ENCODE measurements around the gene TBCC.
"Not testable (repeated sequence)": the region's sequence is repeated elsewhere in the genome, so short reads cannot be mapped to it uniquely, and the experiment has no call there.

Gene TBCC

GRCh38 chr6:42774821-42775487, 29.1 kb upstream of the TBCC start:
- peak; percentile 83 for TF ChIP-seq SPI1 (IDR thresholded peaks at IDR 0.05; ENCODE audit: low read depth, low read length)
- TF ChIP-seq TAF1 (IDR thresholded peaks at IDR 0.05; ENCODE audit: low read depth, low read length), result peak; percentile 10; the same call in 1 of the 2 replicates
- peak; percentile 78 for TF ChIP-seq POLR2A (IDR thresholded peaks at IDR 0.05; ENCODE audit: low read depth, low read length)
- FAIRE-seq, result peak; percentile 87
- not testable (repeated sequence) for DNase-seq (ENCODE audit: insufficient read length, low spot score)

GRCh38 chr6:42774201-42774600, 28.3 kb upstream of the TBCC start:
- TF ChIP-seq SPI1 (IDR thresholded peaks at IDR 0.05; ENCODE audit: low read depth, low read length) (no peak), PAX5 (IDR thresholded peaks at IDR 0.05; ENCODE audit: insufficient read depth, low read length, severe bottlenecking) (no peak), POLR2A (IDR thresholded peaks at IDR 0.05; ENCODE audit: low read depth, low read length) (0 out of 2 replicates have a peak, but pooled peaks have one; percentile 29)
- DNase-seq (ENCODE audit: insufficient read length, low spot score) (no peak), FAIRE-seq (peak; percentile 83)

- FAIRE-seq, result peak; percentile 26
Observed at GRCh38 chr6:42771741-42772100, 25.8 kb upstream of the TBCC start.

GRCh38 chr6:42769836-42770235, 23.9 kb upstream of the TBCC start:
- FAIRE-seq, result no peak
- no peak for TF ChIP-seq POLR2A (IDR thresholded peaks at IDR 0.05; ENCODE audit: low read depth, low read length)
- no peak for TF ChIP-seq POLR2AphosphoS5 (IDR thresholded peaks at IDR 0.05; ENCODE audit: low read depth, low read length)
- no peak for TF ChIP-seq TAF1 (IDR thresholded peaks at IDR 0.05; ENCODE audit: low read depth, low read length)
- TF ChIP-seq SPI1 (IDR thresholded peaks at IDR 0.05; ENCODE audit: low read depth, low read length), result no peak
- no peak for TF ChIP-seq PAX5 (IDR thresholded peaks at IDR 0.05; ENCODE audit: insufficient read depth, low read length, severe bottlenecking)
- TF ChIP-seq POU2F2 (IDR thresholded peaks at IDR 0.05; ENCODE audit: low read depth, low read length), result no peak
- DNase-seq (ENCODE audit: insufficient read length, low spot score), result no peak

More at GRCh38 chr6:42771741-42772100, 25.8 kb upstream of the TBCC start:
- TF ChIP-seq POLR2AphosphoS5 (IDR thresholded peaks at IDR 0.05; ENCODE audit: low read depth, low read length) (no peak), TAF1 (IDR thresholded peaks at IDR 0.05; ENCODE audit: low read depth, low read length) (no peak), POU2F2 (IDR thresholded peaks at IDR 0.05; ENCODE audit: low read depth, low read length) (no peak), PAX5 (IDR thresholded peaks at IDR 0.05; ENCODE audit: insufficient read depth, low read length, severe bottlenecking) (no peak), SPI1 (IDR thresholded peaks at IDR 0.05; ENCODE audit: low read depth, low read length) (no peak), POLR2A (IDR thresholded peaks at IDR 0.05; ENCODE audit: low read depth, low read length) (no peak)
- DNase-seq (ENCODE audit: insufficient read length, low spot score), result no peak

DNA sequence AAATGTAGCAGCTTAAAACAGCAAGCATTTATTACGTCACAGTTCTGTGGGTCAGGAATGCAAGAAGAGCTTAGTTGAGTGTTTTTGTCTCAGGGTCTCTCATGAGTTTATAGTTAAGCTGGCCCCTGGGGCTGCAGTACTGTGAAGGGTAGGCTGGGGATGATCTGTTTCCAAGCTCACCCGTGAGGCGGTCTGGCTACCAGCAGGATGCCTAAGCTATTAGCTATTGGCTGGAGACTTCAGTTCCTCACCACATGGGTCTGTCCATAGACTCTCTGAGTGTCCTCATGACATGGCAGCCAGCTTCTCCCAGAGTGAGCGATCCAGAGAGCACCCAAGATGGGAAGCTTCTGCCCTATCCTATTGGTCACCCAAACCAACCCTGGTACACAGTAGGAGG, 23.1 kb upstream of the TBCC start:
- DNase-seq (ENCODE audit: insufficient read length, low spot score), result no peak
- FAIRE-seq, result no peak
- no peak for TF ChIP-seq POLR2AphosphoS5 (IDR thresholded peaks at IDR 0.05; ENCODE audit: low read depth, low read length)
- no peak for TF ChIP-seq POLR2A (IDR thresholded peaks at IDR 0.05; ENCODE audit: low read depth, low read length)
- TF ChIP-seq POU2F2 (IDR thresholded peaks at IDR 0.05; ENCODE audit: low read depth, low read length), result no peak
- TF ChIP-seq SPI1 (IDR thresholded peaks at IDR 0.05; ENCODE audit: low read depth, low read length), result no peak
- no peak for TF ChIP-seq TAF1 (IDR thresholded peaks at IDR 0.05; ENCODE audit: low read depth, low read length)
- no peak for TF ChIP-seq PAX5 (IDR thresholded peaks at IDR 0.05; ENCODE audit: insufficient read depth, low read length, severe bottlenecking)

DNA sequence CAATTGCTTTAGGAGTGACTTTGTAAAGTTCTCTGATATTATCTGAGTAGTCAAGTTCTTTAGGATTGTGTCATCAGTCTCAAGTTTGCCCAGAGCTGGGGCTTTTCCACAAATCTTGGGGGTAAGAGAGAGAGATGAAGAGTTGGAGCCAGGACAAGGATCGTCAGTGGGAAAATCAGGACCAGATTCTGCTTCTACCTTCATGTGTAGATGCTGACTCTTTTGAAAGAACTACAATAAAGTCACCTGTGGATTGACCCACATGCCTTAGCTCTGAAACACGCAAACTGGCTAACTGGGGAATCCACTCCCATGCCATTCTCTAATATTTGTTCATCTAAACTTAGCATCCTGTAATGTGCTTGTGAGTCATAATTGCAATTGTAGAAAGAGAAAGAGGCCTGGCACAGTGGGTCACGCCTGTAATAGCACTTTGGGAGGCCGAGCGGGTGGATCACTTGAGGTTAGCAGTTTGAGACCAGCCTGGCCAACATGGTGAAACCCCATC, 20.3 kb upstream of the TBCC start:
- no peak for DNase-seq (ENCODE audit: insufficient read length, low spot score)
- no peak for FAIRE-seq
- no peak for TF ChIP-seq SPI1 (IDR thresholded peaks at IDR 0.05; ENCODE audit: low read depth, low read length)
- no peak for TF ChIP-seq POLR2A (IDR thresholded peaks at IDR 0.05; ENCODE audit: low read depth, low read length)
- no peak for TF ChIP-seq PAX5 (IDR thresholded peaks at IDR 0.05; ENCODE audit: insufficient read depth, low read length, severe bottlenecking)
- TF ChIP-seq TAF1 (IDR thresholded peaks at IDR 0.05; ENCODE audit: low read depth, low read length), result no peak
- no peak for TF ChIP-seq POLR2AphosphoS5 (IDR thresholded peaks at IDR 0.05; ENCODE audit: low read depth, low read length)
- no peak for TF ChIP-seq POU2F2 (IDR thresholded peaks at IDR 0.05; ENCODE audit: low read depth, low read length)

GRCh38 chr6:42764911-42765648, 19.2 kb upstream of the TBCC start:
- no peak for FAIRE-seq
- TF ChIP-seq POU2F2 (IDR thresholded peaks at IDR 0.05; ENCODE audit: low read depth, low read length), result no peak

GRCh38 chr6:42762950-42763349, 17.0 kb upstream of the TBCC start:
- TF ChIP-seq PAX5 (IDR thresholded peaks at IDR 0.05; ENCODE audit: insufficient read depth, low read length, severe bottlenecking) (no peak), SPI1 (IDR thresholded peaks at IDR 0.05; ENCODE audit: low read depth, low read length) (no peak), POU2F2 (IDR thresholded peaks at IDR 0.05; ENCODE audit: low read depth, low read length) (no peak), TAF1 (IDR thresholded peaks at IDR 0.05; ENCODE audit: low read depth, low read length) (no peak), POLR2AphosphoS5 (IDR thresholded peaks at IDR 0.05; ENCODE audit: low read depth, low read length) (no peak), POLR2A (IDR thresholded peaks at IDR 0.05; ENCODE audit: low read depth, low read length) (no peak)
- DNase-seq (ENCODE audit: insufficient read length, low spot score), result no peak
- no peak for FAIRE-seq

More at GRCh38 chr6:42764911-42765648, 19.2 kb upstream of the TBCC start:
- DNase-seq (ENCODE audit: insufficient read length, low spot score), result no peak

- no peak for DNase-seq (ENCODE audit: insufficient read length, low spot score)
- FAIRE-seq, result no peak
- TF ChIP-seq SPI1 (IDR thresholded peaks at IDR 0.05; ENCODE audit: low read depth, low read length) (no peak), POU2F2 (IDR thresholded peaks at IDR 0.05; ENCODE audit: low read depth, low read length) (no peak), POLR2A (IDR thresholded peaks at IDR 0.05; ENCODE audit: low read depth, low read length) (no peak), PAX5 (IDR thresholded peaks at IDR 0.05; ENCODE audit: insufficient read depth, low read length, severe bottlenecking) (no peak)
Observed at GRCh38 chr6:42762426-42762859, 16.5 kb upstream of the TBCC start.
